Stimulated activated CD4-positive, alpha-beta T cell treated with anti-CD3 and anti-CD28 coated beads, Interleukin-2, amount 100 ng/mL, for 48 hours (primary cell): ENCODE results near the gene HMOX1.

Experiments used
- DNase-seq, 2 donors: peaks; one replicate each; pipeline ENCODE4 v3.0.0-alpha.2; 2020

HMOX1 gene

GRCh38 chr22:35380537-35381423 lies at the start of gene HMOX1:
Gene HMOX1 (plus strand): TSS chr22:35381096. CDS start chr22:35381174, 78 bp downstream.
- DNase-seq = peak; percentile 28 to 47

- DNase-seq = no peak
Measured at GRCh38 chr22:35332278-35332677, 48.6 kb upstream of the HMOX1 start.

- no peak for DNase-seq
Measured at GRCh38 chr22:35333220-35333619, 47.7 kb upstream of the HMOX1 start.

GRCh38 chr22:35334004-35334403 lies 46.9 kb upstream of the HMOX1 start:
- DNase-seq = no peak

- no peak for DNase-seq
Measured at GRCh38 chr22:35335468-35335867, 45.4 kb upstream of the HMOX1 start.

- no peak for DNase-seq
Measured at GRCh38 chr22:35335936-35336781, 44.7 kb upstream of the HMOX1 start.

- no peak for DNase-seq
Measured at GRCh38 chr22:35337932-35338331, 43.0 kb upstream of the HMOX1 start.

GRCh38 chr22:35341090-35341874 lies 39.6 kb upstream of the HMOX1 start:
- no peak for DNase-seq

GRCh38 chr22:35342390-35342789 lies 38.5 kb upstream of the HMOX1 start:
- no peak for DNase-seq

- DNase-seq = no peak
Measured at GRCh38 chr22:35343664-35344550, 37.0 kb upstream of the HMOX1 start.

GRCh38 chr22:35344956-35345690 lies 35.8 kb upstream of the HMOX1 start:
- no peak for DNase-seq

- DNase-seq = no peak
Measured at GRCh38 chr22:35345808-35346505, 34.9 kb upstream of the HMOX1 start.

- DNase-seq = no peak
Measured at GRCh38 chr22:35346596-35347220, 34.2 kb upstream of the HMOX1 start.

GRCh38 chr22:35347462-35347861 lies 33.4 kb upstream of the HMOX1 start:
- DNase-seq = no peak

- DNase-seq = no peak
Measured at GRCh38 chr22:35348026-35348590, 32.8 kb upstream of the HMOX1 start.

GRCh38 chr22:35348703-35349102 lies 32.2 kb upstream of the HMOX1 start:
- DNase-seq = no peak

- DNase-seq = no peak
Measured at GRCh38 chr22:35349368-35349703, 31.6 kb upstream of the HMOX1 start.

- DNase-seq = no peak
Measured at GRCh38 chr22:35349704-35350538, 31.0 kb upstream of the HMOX1 start.
